ENCODE results near the gene SLC25A13.

Gene SLC25A13

GRCh38 chr7:96121752-96122151 is 200.1 kb downstream of the SLC25A13 start:
- DNase-seq (ENCODE audit: low read depth) = no peak
- no peak for TF ChIP-seq CTCF (IDR thresholded peaks at IDR 0.05; ENCODE audit: low read depth, low read length, missing control alignments)
- in situ Hi-C loops (cut with HindIII; ENCODE audit: low sequenced_read_pairs) = no loop called here
- H3K4me3 ChIP-seq (ENCODE audit: low read depth, low read length) = no peak overlapping the region

GRCh38 chr7:96120445-96121225 is 201.3 kb downstream of the SLC25A13 start:
- no peak for DNase-seq (ENCODE audit: low read depth)
- in situ Hi-C loops (cut with HindIII; ENCODE audit: low sequenced_read_pairs) = no loop called here
- H3K4me3 ChIP-seq (ENCODE audit: low read depth, low read length) = no peak overlapping the region
- no peak for TF ChIP-seq CTCF (IDR thresholded peaks at IDR 0.05; ENCODE audit: low read depth, low read length, missing control alignments)

GRCh38 chr7:96118449-96119001 is 203.4 kb downstream of the SLC25A13 start:
- in situ Hi-C loops (cut with HindIII; ENCODE audit: low sequenced_read_pairs) = no loop called here
- no peak overlapping the region for H3K4me3 ChIP-seq (ENCODE audit: low read depth, low read length)
- no peak for DNase-seq (ENCODE audit: low read depth)
- TF ChIP-seq CTCF (IDR thresholded peaks at IDR 0.05; ENCODE audit: low read depth, low read length, missing control alignments) = no peak

GRCh38 chr7:96116173-96116572 is 205.7 kb downstream of the SLC25A13 start:
- no peak for TF ChIP-seq CTCF (IDR thresholded peaks at IDR 0.05; ENCODE audit: low read depth, low read length, missing control alignments)
- no peak overlapping the region for H3K4me3 ChIP-seq (ENCODE audit: low read depth, low read length)
- DNase-seq (ENCODE audit: low read depth) = no peak
- in situ Hi-C loops (cut with HindIII; ENCODE audit: low sequenced_read_pairs) = no loop called here

GRCh38 chr7:96114190-96114589 is 207.7 kb downstream of the SLC25A13 start:
- in situ Hi-C loops (cut with HindIII; ENCODE audit: low sequenced_read_pairs) = no loop called here

GRCh38 chr7:96111405-96111804 is 210.5 kb downstream of the SLC25A13 start:
- in situ Hi-C loops (cut with HindIII; ENCODE audit: low sequenced_read_pairs) = no loop called here
- H3K4me3 ChIP-seq (ENCODE audit: low read depth, low read length) = no peak overlapping the region
- no peak for DNase-seq (ENCODE audit: low read depth)
- TF ChIP-seq CTCF (IDR thresholded peaks at IDR 0.05; ENCODE audit: low read depth, low read length, missing control alignments) = no peak

More at GRCh38 chr7:96114190-96114589, 207.7 kb downstream of the SLC25A13 start:
- no peak overlapping the region for H3K4me3 ChIP-seq (ENCODE audit: low read depth, low read length)
- TF ChIP-seq CTCF (IDR thresholded peaks at IDR 0.05; ENCODE audit: low read depth, low read length, missing control alignments) = no peak
- DNase-seq (ENCODE audit: low read depth) = no peak

Measured in astrocyte of the cerebellum (primary cell).